Ramos (cell line): ENCODE measurements around the gene TEX9.

ENCODE experiments used
- in situ Hi-C: fragments of 300-500 bp; cut with MboI; formaldehyde crosslinking; loops from one replicate; pipeline ENCODE4 v1.14.3; 2022; ENCODE audit warnings: low sequenced_read_pairs; ENCODE audit not compliant: unreplicated experiment

The TEX9 gene

DNA sequence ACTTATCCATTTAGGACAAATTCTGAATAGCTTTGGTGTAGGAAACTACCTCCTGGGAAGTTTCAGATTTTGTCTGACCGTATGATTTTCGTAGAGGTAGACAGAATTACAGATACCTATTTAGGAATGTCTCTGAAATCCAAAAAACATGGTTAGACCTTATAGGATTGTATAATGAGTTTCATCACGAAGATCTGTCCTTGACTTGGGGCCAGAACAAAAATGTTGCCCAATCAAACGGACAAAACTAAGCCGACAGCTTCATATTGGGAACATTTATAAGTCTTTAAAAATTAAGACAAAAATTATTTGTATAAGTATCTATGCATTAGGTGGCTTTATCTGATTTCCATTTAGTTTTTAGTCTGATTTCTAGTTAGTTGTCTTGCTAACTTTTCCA is 67.1 kb downstream of the TEX9 start:
- in situ Hi-C loops, result loop anchor here (10.0 to 25.0 kb wide), 2 partner anchors 178 to 770 kb away; no protein-coding TSS in a partner anchor

DNA sequence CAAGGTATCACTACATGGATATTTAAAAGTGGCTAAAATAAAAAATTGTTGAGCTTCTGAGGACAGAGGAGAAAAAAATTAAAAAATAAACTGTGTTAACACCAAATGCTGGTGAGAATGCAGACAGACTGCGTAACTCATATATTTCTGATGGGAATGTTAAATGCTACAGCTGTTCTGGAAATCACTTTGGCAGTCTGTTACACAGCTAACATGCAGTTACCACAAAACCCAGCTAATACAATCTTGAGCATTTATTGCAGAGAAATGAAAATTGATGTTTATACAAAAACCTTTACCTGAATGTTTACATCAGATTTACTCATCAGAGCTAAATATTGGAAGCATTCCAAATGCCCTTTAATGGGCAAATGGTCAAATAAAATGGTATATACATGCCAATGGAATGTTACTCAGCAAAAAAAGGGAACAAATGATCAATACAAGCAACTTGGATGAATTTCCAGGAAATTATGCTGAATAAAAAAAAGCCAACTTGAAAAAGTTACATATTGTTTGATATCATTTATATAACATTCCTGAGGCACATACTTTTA is 75.1 kb downstream of the TEX9 start:
- in situ Hi-C loops, result loop anchor here (25.0 kb wide), 1 partner anchor 778 kb away; no protein-coding TSS in a partner anchor

DNA sequence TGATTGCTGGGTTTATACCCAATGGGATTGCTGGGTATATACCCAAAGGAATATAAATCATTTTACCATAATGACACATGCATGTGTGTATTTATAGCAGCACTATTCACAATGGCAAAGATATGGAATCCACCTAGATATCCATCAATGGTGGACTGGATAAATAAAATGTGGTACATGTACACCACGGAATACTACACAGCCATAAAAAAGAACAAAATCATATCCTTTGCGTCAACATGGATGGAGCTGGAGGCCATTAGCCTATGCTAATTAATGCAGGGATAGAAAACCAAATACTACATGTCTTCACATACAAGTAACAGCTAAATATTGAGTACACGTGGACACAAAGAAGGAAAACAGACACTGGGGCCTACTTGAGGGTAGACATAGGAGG is 77.1 kb downstream of the TEX9 start:
- in situ Hi-C loops, result loop anchor here (25.0 kb wide), 1 partner anchor 780 kb away; no protein-coding TSS in a partner anchor

DNA sequence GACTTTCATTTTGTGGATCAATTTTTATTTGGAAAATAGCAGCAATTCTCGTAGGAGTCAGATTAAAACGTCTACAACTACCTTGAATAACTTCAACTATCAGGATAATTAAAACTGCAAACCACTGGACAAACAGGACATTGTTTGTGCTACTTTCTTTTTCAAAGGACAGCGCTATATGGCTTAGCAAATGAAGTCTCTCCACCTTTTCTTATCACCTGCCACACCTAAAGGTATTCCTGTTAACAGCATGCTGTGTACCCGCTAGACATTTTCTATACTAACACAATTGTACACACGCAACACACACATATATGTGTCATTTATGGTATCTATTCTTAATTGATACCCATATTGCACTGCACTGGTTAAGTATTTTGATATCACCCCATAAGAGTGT is 80.5 kb downstream of the TEX9 start:
- in situ Hi-C loops, result loop anchor here (25.0 kb wide), 1 partner anchor 783 kb away; no protein-coding TSS in a partner anchor

DNA sequence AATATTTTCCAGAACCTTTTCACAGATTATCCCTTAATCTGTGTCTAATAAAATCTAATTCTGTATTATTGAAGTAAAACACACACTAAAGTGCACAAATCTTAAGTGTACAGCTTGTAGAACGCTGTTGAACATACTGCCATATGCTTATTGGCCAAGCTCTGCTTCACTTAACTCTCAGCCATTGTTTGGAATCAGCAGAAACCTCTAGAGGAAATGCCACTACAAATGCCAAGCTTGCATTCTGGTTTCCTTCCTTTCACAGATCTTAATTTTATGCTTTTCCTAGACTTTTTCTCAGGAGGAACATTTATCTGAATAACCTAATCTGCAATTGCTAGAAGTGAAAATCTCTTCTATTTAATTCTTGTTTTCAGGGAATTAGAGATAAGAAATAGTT is 89.6 kb downstream of the TEX9 start:
- in situ Hi-C loops, result no loop called here

DNA sequence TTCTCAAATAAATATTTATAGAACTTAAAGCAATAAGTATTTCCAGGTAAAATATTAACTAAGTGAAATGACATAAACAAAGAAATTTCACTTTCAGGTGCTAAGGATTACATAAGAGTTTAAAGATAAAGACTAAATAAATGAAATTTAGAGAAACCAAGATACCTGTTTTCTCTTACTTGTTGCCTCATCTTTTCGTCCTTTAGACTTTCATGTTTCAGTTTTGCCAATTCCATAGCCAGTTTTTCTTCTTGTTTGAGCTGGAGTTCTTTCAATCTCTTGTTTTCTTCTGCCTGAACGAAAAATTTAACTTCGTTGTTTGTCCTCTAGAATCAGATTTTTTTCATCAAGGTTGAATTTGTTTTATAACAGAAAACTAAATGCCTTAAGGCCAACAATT is 91.0 kb downstream of the TEX9 start:
- in situ Hi-C loops, result no loop called here

DNA sequence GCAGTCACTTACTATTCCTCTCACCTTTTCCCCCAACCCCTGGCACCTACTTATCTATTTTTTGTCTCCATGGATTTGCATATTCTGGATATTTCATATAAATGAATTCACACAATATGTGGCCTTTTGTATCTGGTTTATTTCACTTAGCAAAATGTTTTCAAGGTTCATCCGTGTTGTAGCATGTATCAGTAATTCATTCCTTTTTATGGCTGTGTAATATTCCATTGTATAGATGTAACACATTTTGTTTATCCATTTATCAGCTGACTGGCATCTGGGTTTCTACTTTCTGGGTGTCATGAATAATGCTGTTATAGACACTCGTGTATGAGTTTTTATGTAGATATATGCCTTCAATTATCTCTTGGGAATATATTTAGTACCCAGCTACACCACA is 93.9 kb downstream of the TEX9 start:
- in situ Hi-C loops, result no loop called here

DNA sequence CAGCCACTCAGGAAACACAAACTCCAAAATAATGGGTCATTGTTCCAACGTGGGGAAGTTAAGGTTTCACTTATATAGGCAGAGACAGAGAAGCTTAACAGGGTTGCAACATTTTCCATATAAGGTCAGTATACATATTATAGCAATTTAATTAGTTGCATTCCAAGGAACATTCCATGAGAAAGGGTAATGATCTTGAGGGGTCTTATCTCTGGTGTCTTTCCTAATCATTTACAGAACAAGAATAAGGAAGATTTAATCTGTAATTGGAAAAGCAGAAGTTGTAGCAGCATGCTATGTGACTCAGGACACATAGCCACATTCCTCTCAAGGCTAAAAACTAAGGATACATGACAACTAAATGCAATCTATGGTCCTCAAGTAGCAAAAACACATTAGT is 94.8 kb downstream of the TEX9 start:
- in situ Hi-C loops, result no loop called here

DNA sequence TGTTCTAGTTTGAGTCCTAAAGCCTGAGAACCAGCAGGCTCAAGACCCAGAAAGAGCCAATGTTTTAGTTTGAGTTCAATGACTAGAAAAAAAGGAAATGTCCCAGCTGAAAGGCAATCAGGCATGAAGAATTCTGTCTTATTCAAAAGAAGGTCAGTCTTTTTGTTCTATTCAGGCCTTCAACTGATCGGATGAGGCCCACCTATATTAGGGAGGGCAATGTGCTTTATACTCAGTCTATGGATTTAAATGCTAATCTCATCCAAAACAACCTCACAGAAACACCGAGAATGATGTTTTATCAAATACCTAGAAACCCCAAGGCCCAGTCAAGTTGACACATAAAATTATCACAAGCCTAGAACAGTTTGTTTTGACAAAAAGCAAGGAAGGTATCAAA is 95.7 kb downstream of the TEX9 start:
- in situ Hi-C loops, result no loop called here

DNA sequence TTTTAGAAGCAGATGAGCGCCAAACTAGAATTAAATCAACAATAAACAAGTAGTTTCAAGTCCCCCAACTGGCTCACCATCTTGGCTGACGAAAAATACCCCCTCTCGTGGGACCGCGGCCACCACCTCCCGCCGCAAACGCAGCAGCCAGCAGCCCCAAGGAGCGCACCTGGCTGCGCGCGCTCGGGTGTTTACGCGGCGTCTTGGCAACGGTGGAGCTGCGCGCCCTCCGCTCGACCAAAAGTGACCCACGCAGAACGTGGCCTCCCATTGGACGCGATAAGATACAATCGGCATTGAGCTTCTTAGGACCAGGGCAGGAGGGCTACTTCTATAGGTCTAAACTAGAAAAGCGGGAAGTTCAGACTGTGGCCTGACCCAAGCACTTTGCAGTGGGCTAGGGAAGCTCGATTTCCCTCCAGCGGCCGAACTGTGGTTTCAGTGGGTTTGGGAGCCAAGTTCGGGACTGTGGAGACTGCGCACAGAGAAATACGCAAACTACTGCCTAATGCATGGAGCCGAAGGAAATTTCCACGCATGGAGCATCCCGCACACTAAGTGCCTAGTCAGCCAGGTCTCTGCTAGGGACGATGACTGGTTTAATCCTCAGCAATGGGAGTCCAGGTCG is 99.8 kb downstream of the TEX9 start, which contains the start of gene MNS1:
Gene MNS1, minus strand, starts transcription at position 245 of the 628 bp plus-strand sequence. Its CDS starts 165 bp downstream, at position 80.
- in situ Hi-C loops, result no loop called here

DNA sequence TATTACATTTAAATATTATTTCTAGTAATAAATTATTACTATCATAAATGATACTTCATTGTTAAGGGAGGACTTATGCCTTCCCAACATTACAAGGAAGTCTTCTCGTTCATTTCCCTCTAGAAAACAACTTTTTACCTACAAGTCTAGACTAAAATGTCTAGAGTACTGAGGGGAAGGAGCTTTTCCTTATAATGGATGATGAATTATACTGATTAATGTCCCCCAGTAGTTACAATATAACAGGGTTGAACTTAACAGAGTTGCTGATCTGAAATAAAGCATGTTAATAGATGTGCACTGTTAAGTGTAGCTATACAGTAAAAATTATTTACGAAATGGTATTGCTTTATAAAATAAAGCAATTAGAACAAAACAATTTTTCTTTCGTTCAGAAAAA is 102.4 kb downstream of the TEX9 start:
- in situ Hi-C loops, result no loop called here

DNA sequence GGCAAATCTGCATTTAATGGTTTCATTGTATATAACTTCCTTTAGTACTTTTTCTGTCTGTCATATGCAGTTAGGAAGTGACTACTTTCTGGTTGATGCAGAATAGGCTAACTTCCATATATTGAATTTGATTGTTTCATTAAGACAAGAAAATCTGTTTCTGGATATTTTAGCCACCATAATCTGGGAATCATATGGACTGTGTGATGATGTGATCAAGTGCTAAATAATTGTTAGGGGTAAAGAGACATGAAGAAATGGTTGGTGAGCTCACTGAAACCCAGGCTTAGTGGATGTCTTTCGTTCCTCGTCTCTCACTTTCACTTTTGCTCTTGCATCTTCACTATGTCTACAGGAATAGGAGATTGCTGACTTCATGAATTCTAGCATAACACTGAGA is 103.2 kb downstream of the TEX9 start:
- in situ Hi-C loops, result no loop called here

DNA sequence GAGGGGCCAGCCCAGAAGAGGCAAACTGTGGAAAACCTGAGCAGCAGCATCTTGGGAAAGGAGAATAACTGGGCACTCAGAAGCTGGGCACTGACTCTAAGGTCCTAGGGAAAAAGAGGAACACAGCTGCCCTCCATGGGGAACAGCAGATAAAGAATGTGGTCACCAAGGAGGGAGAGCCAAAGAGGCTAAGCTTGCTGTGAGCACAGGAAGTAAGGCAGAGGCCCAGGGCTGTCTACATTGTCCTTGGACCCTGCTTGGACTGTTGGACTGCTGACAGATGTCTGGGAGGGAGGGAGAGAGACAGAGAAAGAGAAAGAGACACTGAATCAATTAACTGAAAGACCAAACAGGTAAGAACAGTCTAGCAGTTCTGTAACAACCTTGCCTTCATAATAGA is 104.3 kb downstream of the TEX9 start:
- in situ Hi-C loops, result no loop called here

DNA sequence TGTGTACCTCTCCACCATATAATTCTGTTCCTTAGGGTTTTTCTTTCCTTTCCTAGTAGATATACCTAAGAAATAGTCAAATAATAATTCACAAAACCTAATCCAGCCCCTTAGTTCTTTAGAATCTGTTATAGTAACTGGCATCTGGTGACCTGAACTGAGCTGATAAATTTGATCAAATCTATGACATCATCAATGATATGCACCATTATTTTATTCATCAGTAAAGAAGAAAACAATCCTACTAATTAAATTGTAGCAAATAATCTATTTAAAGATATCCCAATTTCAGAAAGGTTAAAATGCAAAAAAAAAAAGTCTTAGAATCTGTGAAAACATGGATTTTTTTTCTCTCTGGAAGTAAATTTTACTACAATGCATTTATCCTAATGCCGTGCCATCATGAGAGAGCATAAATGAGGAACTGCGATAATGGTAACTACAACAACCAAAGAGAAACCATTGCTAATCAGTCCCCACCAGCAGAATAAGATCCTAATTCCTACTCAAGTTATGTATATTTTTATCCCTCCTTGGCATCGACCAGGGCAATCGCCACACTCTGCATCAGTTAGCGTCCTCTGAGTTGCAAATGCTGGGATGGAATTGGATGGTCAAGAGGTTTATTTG is 106.3 kb downstream of the TEX9 start:
- in situ Hi-C loops, result no loop called here

DNA sequence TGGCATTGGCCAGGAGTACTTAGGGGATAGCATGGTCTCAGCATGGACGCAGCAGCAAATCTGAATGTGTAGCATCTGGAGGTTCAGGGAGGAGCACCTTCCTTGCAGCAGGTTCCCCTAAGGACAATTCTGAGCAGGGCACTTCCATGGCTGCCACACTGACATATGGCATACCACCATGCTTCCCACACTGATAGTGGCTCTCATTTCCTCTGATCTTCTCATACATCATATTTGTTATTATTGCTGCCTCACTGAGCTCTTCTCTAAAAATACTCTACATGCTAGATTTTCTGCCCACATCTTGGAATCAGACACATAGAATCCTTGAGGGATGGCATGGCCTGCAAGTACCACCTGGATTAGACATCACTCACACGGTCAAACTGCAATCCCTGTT is 107.1 kb downstream of the TEX9 start:
- in situ Hi-C loops, result no loop called here

DNA sequence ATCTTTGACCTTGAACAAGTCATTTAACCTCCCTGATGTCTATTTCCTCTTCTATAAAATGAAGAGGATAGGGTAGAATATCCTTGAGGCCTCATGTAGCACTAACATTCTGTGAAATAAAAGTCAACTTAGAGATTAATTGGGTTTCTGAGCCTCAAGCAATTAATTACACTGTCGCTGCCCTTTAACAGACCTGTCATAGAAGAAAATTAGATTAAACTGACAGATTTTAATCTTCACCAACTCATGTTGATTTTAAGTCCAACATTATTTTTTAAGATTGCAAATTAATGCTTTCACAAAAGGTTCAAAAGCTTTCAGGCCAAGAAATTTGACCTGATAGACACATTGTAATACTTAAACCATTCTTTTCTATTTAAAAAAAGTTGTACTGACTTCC is 107.8 kb downstream of the TEX9 start:
- in situ Hi-C loops, result no loop called here

DNA sequence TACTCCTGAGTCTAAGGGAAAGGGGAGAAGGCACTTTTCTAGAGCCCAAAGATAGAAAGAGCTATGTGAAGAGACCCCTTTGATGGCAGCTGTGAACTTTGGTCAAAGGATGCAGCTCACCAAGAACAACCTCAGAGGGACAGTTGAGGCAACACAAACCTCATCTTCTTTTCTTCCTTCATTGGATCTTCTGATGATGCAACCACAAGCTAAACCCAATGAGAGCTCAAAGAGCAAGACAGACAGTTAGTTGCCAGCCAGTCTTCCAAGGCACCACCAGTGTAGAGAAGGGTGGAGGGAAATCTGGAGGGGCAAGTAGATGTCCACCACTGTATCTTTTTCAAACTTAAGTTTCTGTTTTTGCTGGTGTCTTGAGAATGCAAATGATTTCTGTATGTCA is 110.1 kb downstream of the TEX9 start:
- in situ Hi-C loops, result loop anchor here (25.0 kb wide), 1 partner anchor 1062 kb away; no protein-coding TSS in a partner anchor
